A172 (cell line): ENCODE data around the gene RBMS3. TPM values are rescaled to one million over a fixed set of nuclear protein-coding genes. Genes with fewer than 3 reads are reported as not detected.
"Not testable (repeated sequence)": the region's sequence is repeated elsewhere in the genome, so short reads cannot be mapped to it uniquely, and the experiment has no call there.

ENCODE experiments used
- DNase-seq: peaks from one replicate; pipeline ENCODE4 v3.0.0-alpha.2; 2015; ENCODE audit warnings: low spot score
- total RNA-seq: library from RNA; depleted of rRNA; stranded (reverse); fragments of >200 nt; shearing (Covaris generic); gene quantifications from 2 replicates; pipeline ENCODE4 v1.2.3, GENCODE V29; 2014

The RBMS3 gene
- total RNA-seq, 1 experiment from 2014 or later: 14.9 TPM

DNA sequence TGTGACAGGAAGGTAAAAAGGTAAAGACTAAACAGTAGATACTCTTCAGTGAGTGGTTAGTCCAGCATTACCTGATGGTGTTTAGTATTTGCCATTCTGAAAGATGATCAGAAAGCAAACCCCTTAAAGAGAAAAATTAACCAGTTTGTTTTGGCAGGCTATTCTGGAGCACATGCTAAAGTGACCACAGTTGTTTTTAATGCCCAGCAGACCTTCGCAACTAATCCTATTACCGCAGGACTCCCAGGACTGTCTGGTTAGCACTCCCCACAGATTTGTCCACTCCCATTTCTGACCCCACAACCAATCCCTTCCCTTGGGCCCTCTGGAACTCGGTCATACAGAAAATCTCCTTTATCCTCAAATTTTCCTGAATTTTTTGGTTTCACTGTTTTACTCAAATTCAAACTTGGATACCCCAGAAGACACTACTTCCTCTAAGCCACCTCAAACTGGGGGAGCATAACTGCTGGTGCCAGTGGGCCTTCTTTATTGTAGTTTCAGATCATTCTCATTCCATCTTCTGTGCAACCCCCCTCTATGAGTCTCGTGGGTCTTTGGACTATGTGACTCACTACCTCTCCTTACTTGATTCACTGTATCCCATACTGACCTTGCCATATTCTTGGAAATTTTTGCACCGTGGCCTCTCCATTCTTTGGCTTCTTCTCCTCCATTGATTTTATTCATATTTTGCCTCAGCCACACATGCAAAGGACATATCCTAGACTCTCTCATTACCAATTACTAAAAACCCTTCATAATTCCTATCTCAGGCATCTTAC lies 104.4 kb downstream of the RBMS3 start:
- no peak for DNase-seq

DNA sequence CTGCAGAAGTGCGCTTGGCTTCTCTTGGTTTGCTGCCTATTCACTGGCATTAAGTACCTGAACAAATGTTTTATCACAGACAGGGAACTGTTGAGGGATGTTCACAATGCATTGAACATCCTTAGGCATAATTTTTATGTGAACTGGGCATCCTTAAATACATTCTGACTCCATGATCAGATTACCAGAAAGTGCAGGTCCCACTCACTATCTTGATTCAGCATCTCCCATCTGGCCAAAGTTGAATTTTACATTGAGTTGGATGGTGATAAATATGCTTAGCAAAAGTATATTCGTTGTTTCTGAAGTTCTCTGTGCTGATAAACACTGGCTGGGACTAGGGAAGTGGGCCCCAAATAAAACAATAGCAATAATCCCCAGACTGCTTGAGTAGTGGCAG lies 108.5 kb downstream of the RBMS3 start:
- no peak for DNase-seq

DNA sequence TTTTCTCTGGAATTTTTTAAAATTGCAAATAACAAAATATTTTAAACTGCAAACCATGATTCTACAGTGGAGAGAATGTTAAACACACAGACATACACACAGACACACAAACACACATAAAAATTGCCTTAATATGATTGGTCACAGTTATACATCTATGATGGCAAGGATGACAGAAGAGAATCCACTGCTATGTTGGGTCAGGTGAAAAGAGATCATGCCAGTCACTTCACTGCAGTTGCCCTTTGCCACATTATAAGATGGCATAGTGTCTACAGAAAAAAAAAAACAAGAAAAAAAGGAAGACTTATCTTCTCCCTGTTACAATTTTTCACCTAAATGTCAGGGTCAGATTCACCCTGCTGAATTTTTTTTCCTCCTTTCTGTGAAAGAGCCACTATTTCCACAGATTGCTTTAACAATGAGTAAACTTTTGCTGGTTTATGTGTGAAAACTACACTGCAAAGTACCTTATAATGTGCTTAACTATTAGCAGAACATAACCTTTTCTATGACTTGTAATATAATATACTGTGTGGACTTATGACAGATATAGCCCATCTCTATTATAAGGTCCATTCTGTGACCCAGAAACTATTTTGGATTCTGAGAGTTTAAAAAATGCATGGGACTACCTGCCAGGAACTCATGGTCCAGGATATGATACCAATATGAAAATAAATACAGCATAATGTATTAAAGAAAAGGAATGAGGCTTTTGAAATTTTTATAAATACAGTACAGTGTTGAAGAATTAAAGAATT lies 111.9 kb downstream of the RBMS3 start:
- DNase-seq: no peak

DNA sequence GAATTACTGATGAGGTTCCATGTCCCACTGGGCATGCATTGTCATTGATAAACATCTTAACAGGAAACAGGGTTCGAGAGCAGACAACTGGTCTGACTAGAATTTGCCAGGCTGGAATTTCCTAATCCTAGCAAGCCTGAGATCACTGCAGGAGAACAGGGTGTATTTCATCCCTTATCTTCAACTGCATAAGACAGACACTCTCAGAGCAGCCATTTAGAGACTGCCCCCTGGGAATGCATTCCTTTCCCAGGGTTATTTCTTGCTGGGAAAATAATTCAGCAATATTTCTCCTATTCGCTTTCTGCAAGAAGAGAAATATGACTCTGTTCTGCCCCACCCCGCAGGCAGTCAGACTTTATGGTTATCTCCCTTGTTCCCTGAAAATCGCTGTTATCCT lies 113.1 kb downstream of the RBMS3 start:
- DNase-seq: not testable (repeated sequence)

DNA sequence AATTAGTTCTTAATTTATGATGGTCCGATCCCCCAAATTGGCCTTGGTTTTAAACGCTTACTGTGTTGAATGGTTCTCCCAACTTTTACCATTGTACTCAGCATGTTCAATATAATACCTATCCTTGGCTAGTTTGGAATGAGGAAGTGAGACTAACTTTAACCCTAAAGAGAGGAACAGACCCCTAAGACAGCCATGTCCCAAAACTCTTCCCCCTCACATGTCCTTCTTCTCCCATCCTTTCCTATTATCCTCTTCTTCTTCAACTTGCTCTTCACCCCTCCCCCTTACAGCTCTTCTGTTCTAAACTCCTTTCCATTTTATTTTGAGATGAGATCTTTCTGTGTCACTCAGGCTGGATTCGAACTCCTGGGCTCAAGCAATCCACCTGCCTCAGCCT lies 116.5 kb downstream of the RBMS3 start:
- DNase-seq: no peak

DNA sequence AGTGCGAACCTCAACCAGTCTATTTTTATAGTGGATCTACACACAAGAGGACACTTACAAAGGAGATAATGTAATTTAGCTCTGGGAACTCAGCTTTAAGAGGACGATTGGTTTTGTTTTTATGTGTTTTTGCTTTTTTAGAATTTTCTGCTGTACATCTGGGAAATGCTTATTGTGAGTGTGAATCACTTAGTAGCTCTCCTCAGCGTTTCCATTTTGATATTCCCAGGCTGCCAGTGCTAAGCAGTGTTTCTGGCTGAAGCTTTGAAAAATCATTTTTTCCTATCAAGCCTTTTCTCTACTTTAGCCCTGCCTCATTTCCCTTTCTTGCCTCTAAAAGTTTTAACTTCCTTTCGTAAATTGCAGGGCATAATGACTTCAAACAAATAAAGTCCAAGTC lies 117.9 kb downstream of the RBMS3 start:
- DNase-seq: no peak

DNA sequence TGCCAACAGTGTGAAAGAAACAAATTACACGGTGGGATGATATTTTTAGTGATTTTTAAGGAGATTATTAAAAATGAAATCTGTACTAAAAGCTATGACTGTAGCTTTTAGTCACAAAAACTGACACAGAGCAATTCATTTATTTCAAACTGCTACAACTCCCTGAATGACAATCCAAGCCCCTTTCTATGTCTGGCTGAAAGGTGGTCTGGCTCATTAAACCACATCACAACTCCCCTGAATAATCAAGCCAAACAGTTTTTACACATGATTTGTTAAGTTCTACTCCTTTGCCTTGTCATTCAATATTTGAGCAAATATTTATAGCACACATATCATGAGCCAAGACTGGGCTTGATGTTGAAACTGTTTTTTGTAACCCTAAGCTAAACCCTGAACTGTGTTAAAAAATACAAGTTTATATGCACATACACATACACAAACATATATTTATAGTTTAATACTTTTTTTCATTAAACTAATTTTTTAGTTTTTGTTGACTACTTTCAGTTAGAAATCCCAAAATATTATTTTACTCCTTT lies 125.5 kb downstream of the RBMS3 start:
- no peak for DNase-seq

DNA sequence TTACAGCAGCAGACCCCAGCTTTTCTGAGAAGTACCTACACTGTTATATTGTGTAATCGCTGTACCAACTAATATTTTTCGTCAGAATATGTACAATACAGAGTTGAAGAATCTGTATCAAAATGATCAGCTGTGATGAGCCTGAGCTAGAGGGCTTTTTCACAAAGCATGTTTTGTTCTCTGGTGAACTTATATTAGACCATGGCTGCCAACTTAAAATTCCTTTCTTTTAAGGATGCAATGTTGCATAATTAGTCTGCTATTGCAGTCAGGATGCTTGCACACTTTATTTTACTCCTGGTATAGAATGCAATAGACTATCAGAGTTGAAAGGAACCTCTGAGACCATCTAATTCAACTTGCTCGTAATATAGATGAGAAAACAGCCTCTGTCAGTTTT lies 127.8 kb downstream of the RBMS3 start:
- no peak for DNase-seq

DNA sequence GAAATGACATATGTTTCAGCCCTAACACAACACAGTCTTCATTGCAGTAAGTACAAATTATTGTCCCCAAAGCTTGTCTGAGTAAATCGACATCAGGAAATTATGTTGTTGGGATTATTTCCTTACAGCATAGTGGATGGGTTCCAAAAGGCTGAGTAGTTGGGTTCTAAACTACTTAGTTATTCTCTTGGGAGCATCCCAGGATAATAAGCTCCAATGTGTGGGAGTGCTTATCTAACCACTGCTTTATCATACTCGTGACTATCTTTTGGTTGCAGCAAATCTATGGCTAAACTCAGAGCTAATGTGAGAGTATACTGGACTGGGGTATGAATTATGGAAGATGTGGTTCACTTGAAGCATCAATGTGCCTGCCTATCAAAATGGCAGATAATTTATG lies 128.5 kb downstream of the RBMS3 start:
- no peak for DNase-seq

DNA sequence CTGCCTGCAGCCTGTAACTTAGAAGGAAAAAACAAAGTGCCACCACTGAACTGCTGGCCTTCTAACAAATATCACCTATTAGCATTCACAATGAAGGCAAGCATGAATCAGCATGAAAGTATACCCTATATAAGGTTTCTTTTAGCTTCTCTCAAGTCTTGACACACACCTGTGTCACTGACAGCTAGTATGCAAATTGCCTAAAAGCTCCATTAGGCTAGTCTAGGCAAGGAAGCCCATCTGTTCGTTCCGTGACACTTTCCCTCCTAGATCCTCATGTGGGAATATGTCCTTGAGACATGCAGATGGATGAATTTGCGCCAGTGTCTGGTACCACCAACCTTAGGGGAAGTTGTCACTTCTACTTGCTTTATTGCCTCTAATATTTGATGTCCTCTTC lies 129.3 kb downstream of the RBMS3 start:
- DNase-seq: no peak

DNA sequence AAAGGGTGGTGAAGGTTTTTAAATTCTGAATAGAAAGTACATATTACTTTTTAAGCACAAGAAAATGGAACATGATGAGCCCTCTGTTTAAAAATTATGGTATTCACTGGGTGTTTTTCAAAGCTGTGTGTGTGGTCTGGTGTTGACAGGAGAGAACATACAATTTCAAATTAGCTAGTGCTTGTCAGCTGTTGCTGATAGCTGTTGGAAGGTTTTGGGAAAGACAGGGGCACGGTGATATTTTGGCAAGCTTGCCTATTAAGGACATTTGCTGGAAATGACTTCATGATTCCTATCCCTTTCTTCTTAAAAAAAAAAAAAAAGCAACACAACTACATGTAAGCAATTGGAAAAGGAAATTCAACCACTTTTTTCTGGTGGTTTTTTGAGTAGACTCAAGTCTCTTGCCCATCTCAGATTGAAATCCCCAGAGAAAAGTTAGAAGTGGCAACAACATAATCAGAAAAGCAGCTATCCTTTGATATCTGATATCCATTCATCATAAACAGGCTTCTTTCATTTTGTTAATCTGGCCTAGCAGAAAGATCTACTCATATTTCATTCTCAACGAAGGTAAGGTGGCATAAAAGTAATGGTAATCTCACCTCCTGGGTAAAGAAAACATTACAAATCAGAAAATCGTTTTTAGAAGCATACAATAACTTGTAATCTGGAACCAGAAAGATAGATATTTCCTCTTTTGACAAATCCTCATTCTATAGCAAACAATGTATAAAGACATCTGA lies 130.0 kb downstream of the RBMS3 start:
- DNase-seq: no peak

DNA sequence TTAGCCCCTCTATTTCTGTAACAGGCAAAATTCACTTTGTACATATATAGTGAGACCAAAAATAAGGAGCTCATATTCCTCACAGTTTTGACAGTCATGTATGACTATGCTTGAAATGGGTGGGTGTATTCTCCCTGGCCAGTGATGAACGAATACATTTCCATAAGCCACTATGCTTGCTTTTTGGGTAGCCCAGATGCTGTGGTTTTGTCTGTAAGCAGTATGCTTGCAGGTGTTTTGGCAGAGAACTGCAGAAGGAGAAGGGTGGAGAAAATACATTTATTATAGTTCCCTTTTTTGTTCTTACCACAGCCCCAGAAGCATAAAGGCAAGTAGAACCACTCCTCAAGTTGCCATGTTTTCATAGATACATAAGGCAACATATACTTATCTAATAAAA lies 131.2 kb downstream of the RBMS3 start:
- no peak for DNase-seq

DNA sequence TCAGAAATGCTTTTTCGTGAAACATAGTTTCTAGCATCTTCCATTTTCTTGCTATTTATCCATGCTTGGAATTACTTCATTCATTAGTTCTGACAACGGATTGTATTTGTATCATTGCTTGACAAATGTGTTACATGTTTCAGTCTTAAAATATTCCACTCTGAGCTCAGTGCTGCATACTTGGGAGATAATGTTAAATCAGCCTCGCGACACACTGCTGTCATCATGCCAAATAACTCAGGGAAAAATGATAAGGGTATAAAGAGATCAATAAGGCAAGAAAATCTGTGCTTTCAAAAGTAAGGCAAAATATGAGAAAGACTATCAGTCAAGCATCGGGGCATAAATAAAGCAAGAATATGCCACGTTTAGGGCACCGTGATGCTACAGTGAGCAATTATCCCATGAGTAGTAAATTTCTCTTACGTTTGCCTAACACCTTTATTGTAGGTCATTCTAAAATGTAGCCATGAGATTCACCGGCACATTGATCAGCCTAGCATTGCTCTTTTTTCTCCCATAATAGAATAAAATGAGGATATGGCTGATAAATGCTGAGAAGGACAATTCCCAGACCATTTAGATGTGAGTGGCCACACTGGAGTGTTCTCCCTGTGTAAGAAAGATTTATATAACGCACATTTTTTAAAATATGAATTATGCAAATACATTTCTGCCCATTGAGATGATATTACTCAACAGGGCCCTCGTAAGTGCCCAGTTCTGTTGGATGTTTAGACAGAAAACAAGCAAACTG lies 133.8 kb downstream of the RBMS3 start:
- DNase-seq: no peak

DNA sequence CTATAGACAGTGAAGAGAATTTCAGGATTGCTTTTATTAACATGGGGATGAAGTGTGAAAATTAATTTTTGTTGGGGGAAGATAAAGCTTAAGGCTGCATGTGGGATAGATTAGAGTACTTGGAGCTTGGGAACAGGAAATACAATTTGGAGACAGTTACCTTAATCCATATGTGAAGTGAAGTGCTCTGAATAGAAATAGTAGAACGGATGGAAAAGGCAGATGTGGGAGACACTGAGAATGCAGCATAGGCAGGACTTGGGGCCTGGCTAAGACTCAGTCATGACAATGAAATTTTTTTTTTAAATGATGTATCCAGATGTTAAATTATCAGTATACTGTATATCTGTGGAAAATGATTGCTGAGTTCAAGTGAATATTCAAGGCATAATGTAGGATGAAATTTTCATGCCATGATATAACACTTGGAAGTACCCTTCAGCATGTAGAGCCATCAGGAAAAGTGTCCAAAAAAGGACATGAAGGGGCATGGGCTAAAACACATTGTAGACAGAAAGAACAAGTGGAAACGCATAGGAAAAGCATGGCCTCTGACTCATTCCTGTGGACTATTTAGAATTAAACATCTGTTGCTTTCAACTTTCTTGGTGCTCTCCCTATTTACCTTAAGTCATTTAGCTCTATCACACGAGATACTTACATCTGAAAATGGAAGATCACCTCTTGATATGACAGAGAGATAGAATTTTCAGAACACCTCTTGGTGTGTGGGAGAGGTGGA lies 134.8 kb downstream of the RBMS3 start:
- DNase-seq: no peak

DNA sequence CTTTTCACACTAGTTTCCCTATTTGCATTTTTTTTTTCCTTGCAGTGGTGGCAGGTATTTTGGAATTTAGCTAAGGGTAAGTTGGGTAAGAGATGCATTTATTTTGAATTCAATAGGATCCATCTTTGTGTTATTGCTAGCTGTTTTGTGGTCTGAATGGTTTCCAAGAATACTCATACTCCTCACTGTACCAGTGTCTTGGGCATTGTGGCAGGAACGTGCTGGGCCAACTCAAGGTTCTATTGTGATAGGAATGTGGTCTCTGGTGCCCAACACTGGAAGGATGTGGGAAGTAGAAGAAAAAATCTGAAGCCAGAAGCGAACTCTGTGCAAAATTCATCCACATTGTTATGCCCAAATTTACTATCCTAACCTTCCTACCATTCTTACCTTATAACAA lies 135.6 kb downstream of the RBMS3 start:
- no peak for DNase-seq

DNA sequence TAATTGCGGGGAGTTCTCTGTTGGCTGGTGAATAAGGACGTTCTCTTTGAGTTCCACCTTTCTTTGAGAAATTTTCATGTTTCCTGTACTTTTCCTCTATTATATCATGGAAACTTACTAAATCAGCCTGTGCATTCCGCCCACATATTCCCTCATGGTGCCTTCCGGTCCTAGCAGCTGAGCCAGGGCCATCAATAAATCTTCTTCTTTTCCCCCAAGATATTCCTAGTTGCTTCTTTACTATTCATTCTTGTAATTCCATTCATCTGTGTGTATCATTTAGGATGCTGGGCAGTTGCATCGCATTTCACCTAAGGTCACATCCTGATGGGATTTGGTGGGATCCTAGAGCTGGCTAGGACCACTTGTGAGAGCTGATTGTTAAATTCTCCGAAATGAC lies 139.2 kb downstream of the RBMS3 start:
- peak; percentile 82 for DNase-seq

DNA sequence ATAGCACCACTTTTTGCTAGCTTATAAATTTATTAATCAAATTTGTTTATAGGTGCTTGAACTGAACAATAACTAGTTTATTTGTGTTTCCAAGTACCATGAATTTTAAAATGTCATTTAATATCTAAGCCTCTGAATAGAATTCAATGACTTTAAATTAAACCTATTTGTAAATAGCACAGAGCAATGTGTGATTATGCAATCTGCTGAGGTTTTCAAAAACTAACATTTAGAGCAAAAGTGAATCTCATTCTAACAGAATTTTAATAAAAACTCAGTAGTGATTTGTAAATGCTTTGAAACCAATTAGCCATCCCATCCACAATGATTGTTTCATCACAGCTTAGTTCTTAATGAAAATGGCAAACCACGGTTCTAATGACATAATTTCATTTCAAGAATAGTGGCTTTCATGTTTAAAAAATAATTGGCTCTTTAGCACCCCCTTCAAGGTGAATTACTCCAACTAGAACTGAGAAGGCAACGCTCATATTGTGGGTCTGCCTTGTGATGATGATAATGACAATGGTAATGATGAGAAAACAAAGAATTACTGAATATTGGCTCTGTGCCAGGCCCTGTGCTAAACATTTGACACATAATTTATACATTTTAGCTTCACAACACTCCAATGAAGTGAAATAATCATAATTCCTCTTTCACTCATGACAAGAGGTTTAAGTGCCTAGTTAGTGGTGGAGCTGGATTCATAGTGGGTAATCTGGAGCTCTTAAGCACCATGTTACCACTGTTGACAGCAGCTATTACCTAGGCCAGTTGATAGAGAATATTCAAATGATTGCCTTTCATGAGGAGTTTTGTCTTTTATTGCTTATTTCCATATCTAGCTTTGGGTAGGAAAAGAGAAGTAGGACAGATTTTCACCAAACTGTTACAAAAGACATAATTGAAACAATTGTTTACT lies 145.7 kb downstream of the RBMS3 start:
- no peak for DNase-seq

DNA sequence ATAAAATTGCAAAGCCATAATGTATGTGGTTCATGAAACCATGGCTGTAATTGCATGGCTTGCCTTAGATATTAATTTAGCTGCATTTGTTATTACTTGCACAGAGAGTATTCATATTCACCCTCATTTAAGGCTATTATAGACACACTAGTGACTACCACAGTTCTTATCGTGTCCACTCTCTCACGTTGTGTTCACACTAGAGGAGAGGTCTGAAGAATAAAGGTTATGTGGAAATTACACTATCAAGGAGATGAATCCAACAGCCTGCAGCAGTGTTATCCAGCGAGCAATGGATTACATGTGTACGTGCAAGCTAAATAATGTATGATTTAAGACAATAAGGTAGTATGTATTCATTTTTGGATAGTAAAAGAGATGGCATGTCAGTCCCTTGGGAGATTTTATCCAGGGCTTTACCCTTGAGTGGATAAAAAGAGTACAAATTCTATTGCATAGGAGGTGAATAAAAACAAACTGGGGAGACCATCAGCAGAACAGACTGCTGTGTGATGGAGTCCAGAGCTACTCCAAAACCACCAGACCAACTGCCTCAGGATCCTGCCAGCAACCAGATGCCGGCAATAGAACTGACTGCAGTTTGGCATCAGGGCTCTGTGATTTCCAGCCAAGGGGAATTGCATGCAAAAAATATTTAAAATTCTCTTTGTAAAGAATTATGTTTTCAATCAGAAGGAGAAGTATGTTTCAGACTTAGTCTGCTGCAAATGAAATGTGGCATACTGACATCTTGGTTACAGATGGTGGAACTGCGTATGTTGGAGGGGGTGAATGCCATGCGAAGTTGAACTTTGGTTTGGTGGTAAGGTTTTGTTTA lies 146.6 kb downstream of the RBMS3 start:
- DNase-seq: no peak
